ENCODE results near the gene MYRF.

MYRF gene

GRCh38 chr11:61713906-61714305, 38.5 kb upstream of the MYRF start:
- no peaks in the 10 kb centered on the region for H3K9me3 ChIP-seq (ENCODE audit: low read length)
- H2AFZ ChIP-seq (ENCODE audit: low read depth, low read length) = no peak overlapping the region
- H3K4me3 ChIP-seq (ENCODE audit: low read length) = no peak overlapping the region
- H3K4me1 ChIP-seq (ENCODE audit: insufficient read depth, low read length) = peaks cover 25% of the 10 kb centered on the region
- no peaks in the 10 kb centered on the region for H3K36me3 ChIP-seq (ENCODE audit: insufficient read depth, low read length)
- no peaks in the 10 kb centered on the region for H3K27me3 ChIP-seq (ENCODE audit: insufficient read depth, low read length)

- H3K9me3 ChIP-seq (ENCODE audit: low read length) = no peaks in the 10 kb centered on the region
- H3K4me3 ChIP-seq (ENCODE audit: low read length) = no peak overlapping the region
- H2AFZ ChIP-seq (ENCODE audit: low read depth, low read length) = no peak overlapping the region
- peaks cover 29% of the 10 kb centered on the region for H3K4me1 ChIP-seq (ENCODE audit: insufficient read depth, low read length)
- no peaks in the 10 kb centered on the region for H3K27me3 ChIP-seq (ENCODE audit: insufficient read depth, low read length)
- H3K36me3 ChIP-seq (ENCODE audit: insufficient read depth, low read length) = no peaks in the 10 kb centered on the region
Observed at GRCh38 chr11:61714316-61714715, 38.1 kb upstream of the MYRF start.

- H3K9me3 ChIP-seq (ENCODE audit: low read length) = no peaks in the 10 kb centered on the region
- peaks cover 33% of the 10 kb centered on the region for H3K4me1 ChIP-seq (ENCODE audit: insufficient read depth, low read length)
Observed at GRCh38 chr11:61714916-61715315, 37.5 kb upstream of the MYRF start.

GRCh38 chr11:61715867-61716266, 36.6 kb upstream of the MYRF start:
- Histone ChIP-seq H3K9me3 (ENCODE audit: low read length) (no peaks in the 10 kb centered on the region), H3K4me1 (ENCODE audit: insufficient read depth, low read length) (peaks cover 33% of the 10 kb centered on the region), H3K36me3 (ENCODE audit: insufficient read depth, low read length) (peaks cover 2% of the 10 kb centered on the region), H2AFZ (ENCODE audit: low read depth, low read length) (no peak overlapping the region), H3K4me3 (ENCODE audit: low read length) (no peak overlapping the region), H3K27me3 (ENCODE audit: insufficient read depth, low read length) (no peaks in the 10 kb centered on the region)

More at GRCh38 chr11:61714916-61715315, 37.5 kb upstream of the MYRF start:
- Histone ChIP-seq H3K36me3 (ENCODE audit: insufficient read depth, low read length) (no peaks in the 10 kb centered on the region), H2AFZ (ENCODE audit: low read depth, low read length) (no peak overlapping the region), H3K4me3 (ENCODE audit: low read length) (no peak overlapping the region), H3K27me3 (ENCODE audit: insufficient read depth, low read length) (no peaks in the 10 kb centered on the region)

- Histone ChIP-seq H2AFZ (ENCODE audit: low read depth, low read length) (no peak overlapping the region), H3K36me3 (ENCODE audit: insufficient read depth, low read length) (peaks cover 2% of the 10 kb centered on the region), H3K4me1 (ENCODE audit: insufficient read depth, low read length) (peaks cover 28% of the 10 kb centered on the region), H3K9me3 (ENCODE audit: low read length) (no peaks in the 10 kb centered on the region), H3K4me3 (ENCODE audit: low read length) (no peak overlapping the region), H3K27me3 (ENCODE audit: insufficient read depth, low read length) (no peaks in the 10 kb centered on the region)
Observed at GRCh38 chr11:61716478-61717285, 35.8 kb upstream of the MYRF start.

GRCh38 chr11:61717286-61718033, 35.0 kb upstream of the MYRF start:
- H3K36me3 ChIP-seq (ENCODE audit: insufficient read depth, low read length) = peaks cover 2% of the 10 kb centered on the region
- H3K27me3 ChIP-seq (ENCODE audit: insufficient read depth, low read length) = no peaks in the 10 kb centered on the region
- H3K4me1 ChIP-seq (ENCODE audit: insufficient read depth, low read length) = peaks cover 24% of the 10 kb centered on the region
- H3K4me3 ChIP-seq (ENCODE audit: low read length) = no peak overlapping the region
- no peaks in the 10 kb centered on the region for H3K9me3 ChIP-seq (ENCODE audit: low read length)
- H2AFZ ChIP-seq (ENCODE audit: low read depth, low read length) = no peak overlapping the region

GRCh38 chr11:61718046-61718531, 34.3 kb upstream of the MYRF start:
- H3K4me1 ChIP-seq (ENCODE audit: insufficient read depth, low read length) = peaks cover 24% of the 10 kb centered on the region
- peak overlapping the region; percentile 54 for H3K4me3 ChIP-seq (ENCODE audit: low read length)
- H3K27me3 ChIP-seq (ENCODE audit: insufficient read depth, low read length) = no peaks in the 10 kb centered on the region
- H3K9me3 ChIP-seq (ENCODE audit: low read length) = no peaks in the 10 kb centered on the region
- H2AFZ ChIP-seq (ENCODE audit: low read depth, low read length) = no peak overlapping the region
- peaks cover 7% of the 10 kb centered on the region for H3K36me3 ChIP-seq (ENCODE audit: insufficient read depth, low read length)

- H3K4me3 ChIP-seq (ENCODE audit: low read length) = peak overlapping the region; percentile 54
Observed at GRCh38 chr11:61718621-61719302, 33.7 kb upstream of the MYRF start.

GRCh38 chr11:61719978-61720377, 32.5 kb upstream of the MYRF start:
- H3K4me1 ChIP-seq (ENCODE audit: insufficient read depth, low read length) = peaks cover 24% of the 10 kb centered on the region
- H3K4me3 ChIP-seq (ENCODE audit: low read length) = no peak overlapping the region
- H3K36me3 ChIP-seq (ENCODE audit: insufficient read depth, low read length) = peaks cover 13% of the 10 kb centered on the region
- H2AFZ ChIP-seq (ENCODE audit: low read depth, low read length) = no peak overlapping the region
- H3K27me3 ChIP-seq (ENCODE audit: insufficient read depth, low read length) = no peaks in the 10 kb centered on the region
- H3K9me3 ChIP-seq (ENCODE audit: low read length) = no peaks in the 10 kb centered on the region

More at GRCh38 chr11:61718621-61719302, 33.7 kb upstream of the MYRF start:
- no peaks in the 10 kb centered on the region for H3K9me3 ChIP-seq (ENCODE audit: low read length)
- H3K27me3 ChIP-seq (ENCODE audit: insufficient read depth, low read length) = no peaks in the 10 kb centered on the region
- peaks cover 9% of the 10 kb centered on the region for H3K36me3 ChIP-seq (ENCODE audit: insufficient read depth, low read length)
- H3K4me1 ChIP-seq (ENCODE audit: insufficient read depth, low read length) = peaks cover 24% of the 10 kb centered on the region
- H2AFZ ChIP-seq (ENCODE audit: low read depth, low read length) = no peak overlapping the region

GRCh38 chr11:61720597-61720996, 31.8 kb upstream of the MYRF start:
- Histone ChIP-seq H3K36me3 (ENCODE audit: insufficient read depth, low read length) (peaks cover 14% of the 10 kb centered on the region), H3K4me3 (ENCODE audit: low read length) (no peak overlapping the region), H2AFZ (ENCODE audit: low read depth, low read length) (no peak overlapping the region), H3K4me1 (ENCODE audit: insufficient read depth, low read length) (peaks cover 24% of the 10 kb centered on the region), H3K9me3 (ENCODE audit: low read length) (no peaks in the 10 kb centered on the region), H3K27me3 (ENCODE audit: insufficient read depth, low read length) (no peaks in the 10 kb centered on the region)

- peaks cover 35% of the 10 kb centered on the region for H3K36me3 ChIP-seq (ENCODE audit: insufficient read depth, low read length)
Observed at GRCh38 chr11:61724437-61724836, 28.0 kb upstream of the MYRF start.

GRCh38 chr11:61725781-61726231, 26.6 kb upstream of the MYRF start:
- peaks cover 39% of the 10 kb centered on the region for H3K36me3 ChIP-seq (ENCODE audit: insufficient read depth, low read length)

More at GRCh38 chr11:61724437-61724836, 28.0 kb upstream of the MYRF start:
- Histone ChIP-seq H3K4me3 (ENCODE audit: low read length) (no peak overlapping the region), H3K4me1 (ENCODE audit: insufficient read depth, low read length) (peaks cover 3% of the 10 kb centered on the region), H2AFZ (ENCODE audit: low read depth, low read length) (no peak overlapping the region), H3K27me3 (ENCODE audit: insufficient read depth, low read length) (no peaks in the 10 kb centered on the region), H3K9me3 (ENCODE audit: low read length) (no peaks in the 10 kb centered on the region)

GRCh38 chr11:61726775-61727174, 25.7 kb upstream of the MYRF start:
- H3K4me1 ChIP-seq (ENCODE audit: insufficient read depth, low read length) = no peaks in the 10 kb centered on the region
- H3K9me3 ChIP-seq (ENCODE audit: low read length) = no peaks in the 10 kb centered on the region
- H3K36me3 ChIP-seq (ENCODE audit: insufficient read depth, low read length) = peaks cover 41% of the 10 kb centered on the region
- H2AFZ ChIP-seq (ENCODE audit: low read depth, low read length) = no peak overlapping the region
- no peaks in the 10 kb centered on the region for H3K27me3 ChIP-seq (ENCODE audit: insufficient read depth, low read length)
- H3K4me3 ChIP-seq (ENCODE audit: low read length) = no peak overlapping the region

More at GRCh38 chr11:61725781-61726231, 26.6 kb upstream of the MYRF start:
- H3K4me3 ChIP-seq (ENCODE audit: low read length) = no peak overlapping the region
- H3K27me3 ChIP-seq (ENCODE audit: insufficient read depth, low read length) = no peaks in the 10 kb centered on the region
- H3K9me3 ChIP-seq (ENCODE audit: low read length) = no peaks in the 10 kb centered on the region
- H2AFZ ChIP-seq (ENCODE audit: low read depth, low read length) = no peak overlapping the region
- no peaks in the 10 kb centered on the region for H3K4me1 ChIP-seq (ENCODE audit: insufficient read depth, low read length)

All from neuron (in vitro differentiated cells).